Inflammatory macrophage treated with lipopolysaccharide for 4 hours (primary cell): ENCODE results near the gene TAS1R3.

Experiments used
- DNase-seq: peaks from one replicate; pipeline ENCODE4 v3.0.0-alpha.2; 2020

TAS1R3 gene

GRCh38 chr1:1371746-1372711 lies 40.9 kb downstream of the TAS1R3 start:
- DNase-seq = peak; percentile 43

- no peak for DNase-seq
These were observed 42.2 kb downstream of the TAS1R3 start for GRCh38 chr1:1373051-1373814.

GRCh38 chr1:1373815-1374588 lies 42.9 kb downstream of the TAS1R3 start:
- no peak for DNase-seq

- no peak for DNase-seq
These were observed 43.5 kb downstream of the TAS1R3 start for GRCh38 chr1:1374589-1374928.

- peak; percentile 100 for DNase-seq
These were observed 44.0 kb downstream of the TAS1R3 start, which contains the start of gene AURKAIP1 for GRCh38 chr1:1374929-1375662. Gene AURKAIP1 (minus strand): TSS chr1:1375207. CDS start chr1:1374756, 451 bp downstream.

- no peak for DNase-seq
These were observed 45.6 kb downstream of the TAS1R3 start for GRCh38 chr1:1376551-1377226.

- no peak for DNase-seq
These were observed 46.6 kb downstream of the TAS1R3 start for GRCh38 chr1:1377540-1378205.

- DNase-seq = no peak
These were observed 49.8 kb downstream of the TAS1R3 start for GRCh38 chr1:1380860-1381259.

- no peak for DNase-seq
These were observed 50.2 kb downstream of the TAS1R3 start for GRCh38 chr1:1381294-1381693.
